GM12878 (cell line): ENCODE results near the gene ENTPD6. TPM values are rescaled to one million over a fixed set of nuclear protein-coding genes. Genes with fewer than 3 reads are reported as not detected.

ENCODE experiments used
- ATAC-seq: fragments of 200-7000 bp; cut with Tn5 transposase; 3 replicates; pipeline ENCODE4 v1.9.1; 2020; ENCODE audit warnings: mild to moderate bottlenecking, moderate library complexity
- BruUV-seq: library from RNA; stranded (reverse); fragments of 400-500 nt; replicated peaks from 2 replicates; lab custom pipeline; 2021; lab: Mats Ljungman, UMichigan
- CTCF ChIA-PET: fragments of 300-600 bp; sonication (Branson Sonifier 250); formaldehyde crosslinking; extraction: SDS; loops from one replicate; lab custom pipeline; 2021; ENCODE audit warnings: inconsistent platforms; lab: Yijun Ruan, JAX
- POLR2A ChIA-PET: fragments of 350-600 bp; formaldehyde crosslinking; extraction: SDS; loops from one replicate; lab custom pipeline; 2021; ENCODE audit warnings: inconsistent platforms; lab: Charles Lee
- RAD21 ChIA-PET: fragments of 300-600 bp; sonication (Branson Sonifier 250); formaldehyde crosslinking; loops from one replicate; lab custom pipeline; 2023; ENCODE audit warnings: antibody characterized with exemption; ENCODE audit not compliant: unreplicated experiment; lab: Charles Lee
- SMC1A ChIA-PET: fragments of 300-600 bp; sonication (Branson Sonifier 250); formaldehyde crosslinking; loops from one replicate; lab custom pipeline; 2023; ENCODE audit not compliant: unreplicated experiment, uncharacterized antibody; lab: Charles Lee
- DNase-seq: peaks from one replicate; pipeline ENCODE4 v3.0.0-alpha.2; 2011; ENCODE audit warnings: low read depth, low spot score
- FAIRE-seq: peaks from 3 replicates; lab custom pipeline; 2011; peaks lifted over from hg19 to GRCh38; lab: Jason Lieb, UNC
- H2AFZ ChIP-seq: 2 replicates; pipeline ENCODE4 v1.6.0; 2011; ENCODE audit warnings: low read depth, low read length, control low read depth; ENCODE audit not compliant: control insufficient read depth
- H3K27ac ChIP-seq: 2 replicates; pipeline ENCODE4 v1.5.1; 2011; ENCODE audit warnings: control low read depth; ENCODE audit not compliant: control insufficient read depth, insufficient read depth
- H3K27me3 ChIP-seq, 2 experiments: replicated peaks in 1 of 2; 2 replicates each; pipeline versions ENCODE4 v1.6.0 to v1.6.1; 2011; ENCODE audit warnings: low read length in 1 of 2; ENCODE audit not compliant: control insufficient read depth in 2 of 2, insufficient read depth in 2 of 2
- H3K36me3 ChIP-seq, 2 experiments: 2 replicates each; pipeline ENCODE4 v1.5.1; 2011; ENCODE audit warnings: low read length in 1 of 2; ENCODE audit not compliant: control insufficient read depth in 2 of 2, insufficient read depth in 2 of 2
- H3K4me1 ChIP-seq: 2 replicates; pipeline ENCODE4 v1.6.1; 2011; ENCODE audit warnings: mild to moderate bottlenecking, low read length, moderate library complexity, mixed read lengths; ENCODE audit not compliant: control insufficient read depth, insufficient read depth
- H3K4me2 ChIP-seq: 2 replicates; pipeline ENCODE4 v1.6.0; 2011; ENCODE audit warnings: control low read depth; ENCODE audit not compliant: control insufficient read depth, insufficient read depth
- H3K4me3 ChIP-seq: fragments of 200-600 bp; sonication (generic); 2 replicates; pipeline ENCODE4 v1.5.1; 2016
- H3K79me2 ChIP-seq: 2 replicates; pipeline ENCODE4 v1.6.0; 2011; ENCODE audit warnings: low read length; ENCODE audit not compliant: control insufficient read depth, insufficient read depth
- H3K9ac ChIP-seq: 2 replicates; pipeline ENCODE4 v1.8.0; 2011; ENCODE audit warnings: low read length, control low read depth, mixed read lengths; ENCODE audit not compliant: control insufficient read depth, insufficient read depth
- H3K9me3 ChIP-seq: replicated peaks from 3 replicates; pipeline ENCODE4 v1.5.1; 2011; ENCODE audit warnings: mild to moderate bottlenecking, low read length; ENCODE audit not compliant: control insufficient read depth, insufficient read depth
- H4K20me1 ChIP-seq: 2 replicates; pipeline ENCODE4 v1.6.0; 2011; ENCODE audit not compliant: control insufficient read depth, insufficient read depth
- CHD4 ChIP-seq: fragments of 200-600 bp; sonication (generic); IDR thresholded peaks from 2 replicates; pipeline ENCODE4 v1.6.1; 2016; ENCODE audit warnings: mild to moderate bottlenecking
- CREM ChIP-seq: IDR thresholded peaks from 2 replicates; pipeline ENCODE4 v1.6.1; 2014; ENCODE audit warnings: antibody characterized with exemption, low read depth
- EGR1 ChIP-seq, 2 experiments: IDR thresholded peaks; 1 replicate in 1 of 2; 2 replicates in 1 of 2; pipeline ENCODE4 v1.6.1; 2011 to 2012; ENCODE audit warnings: low read depth in 2 of 2, low read length in 2 of 2, borderline replicate concordance in 1 of 2, mild to moderate bottlenecking in 1 of 2, moderate library complexity in 1 of 2
- FOXK2 ChIP-seq: fragments of 450-650 bp; IDR thresholded peaks from 2 replicates; pipeline ENCODE4 v1.6.1; 2017; ENCODE audit warnings: mild to moderate bottlenecking, moderate library complexity
- HDGF ChIP-seq: fragments of 450-650 bp; IDR thresholded peaks from 2 replicates; pipeline ENCODE4 v1.6.1; 2016; ENCODE audit warnings: antibody characterized with exemption
- NFYA ChIP-seq: IDR thresholded peaks from 2 replicates; pipeline ENCODE4 v1.6.1; 2011; ENCODE audit warnings: low read depth, mild to moderate bottlenecking, low read length, improper control_type of control experiment, borderline replicate concordance
- PAX5 ChIP-seq: IDR thresholded peaks from 2 replicates; pipeline ENCODE4 v1.6.1; 2011; ENCODE audit warnings: low read depth, low read length, borderline replicate concordance
- POLR2AphosphoS5 ChIP-seq: IDR thresholded peaks from 2 replicates; pipeline ENCODE4 v1.6.1; 2011; ENCODE audit warnings: mild to moderate bottlenecking, low read length, inconsistent platforms
- RAD21 ChIP-seq: IDR thresholded peaks from 2 replicates; pipeline ENCODE4 v1.6.1; 2011; ENCODE audit warnings: mild to moderate bottlenecking, low read depth, low read length, moderate library complexity; ENCODE audit not compliant: insufficient read depth
- RBBP5 ChIP-seq: fragments of 200-600 bp; sonication (generic); conservative IDR thresholded peaks from 2 replicates; pipeline ENCODE4 v1.6.1; 2016
- RFX5 ChIP-seq: IDR thresholded peaks from 2 replicates; pipeline ENCODE4 v1.6.1; 2011; ENCODE audit warnings: low read depth, low read length, improper control_type of control experiment
- STAT1 ChIP-seq: fragments of 450-650 bp; conservative IDR thresholded peaks from 2 replicates; pipeline ENCODE4 v1.6.1; 2014; ENCODE audit warnings: antibody characterized with exemption, mild to moderate bottlenecking
- SUPT20H ChIP-seq: IDR thresholded peaks from 2 replicates; pipeline ENCODE4 v1.6.1; 2011; ENCODE audit warnings: low read depth, mild to moderate bottlenecking, low read length, moderate library complexity, borderline replicate concordance; ENCODE audit not compliant: control insufficient read depth
- TARDBP ChIP-seq: IDR thresholded peaks from 2 replicates; pipeline ENCODE4 v1.6.1; 2016; ENCODE audit warnings: borderline replicate concordance
- YBX1 ChIP-seq: fragments of 450-650 bp; IDR thresholded peaks from 2 replicates; pipeline ENCODE4 v1.6.1; 2016; ENCODE audit warnings: antibody characterized with exemption
- YY1 ChIP-seq: IDR thresholded peaks from 2 replicates; pipeline ENCODE4 v1.6.1; 2011; ENCODE audit warnings: low read depth, mild to moderate bottlenecking, low read length
- WGBS: methylation state at CpG from one replicate; pipeline ENCODE4 v1.1.6; 2016; ENCODE audit warnings: low lambda C conversion rate; ENCODE audit not compliant: insufficient replicate concordance, insufficient coverage; ENCODE audit errors: missing lambda C conversion rate; 5-methylcytosine and 5-hydroxymethylcytosine counted together
- in situ Hi-C: fragments of 300-500 bp; cut with MboI; formaldehyde crosslinking; loops from 9 replicates; pipeline ENCODE4 v1.14.3; 2018; ENCODE audit warnings: mixed read lengths
- intact Hi-C: fragments of 100-400 bp; cut with micrococcal nuclease; formaldehyde crosslinking; loops from one replicate; pipeline ENCODE4 v1.14.2; 2022; ENCODE audit not compliant: unreplicated experiment
- polyA plus RNA-seq, 11 experiments: library from polyadenylated mRNA; depleted of rRNA in 4 of 11; unstranded in 6 of 11; stranded (reverse) in 5 of 11; fragments of >200 nt; fragmentation: Nextera tagmentation in 4 of 11; fragmentation: Illumina TruSeq in 1 of 11; extraction: Ambion mirVana in 4 of 11; extraction: Trizol in 1 of 11; gene quantifications; 1 replicate in 1 of 11; 2 replicates in 10 of 11; pipeline versions ENCODE4 v1.2.1 to v1.2.3, GENCODE V29; 2011 to 2016; ENCODE audit warnings: inconsistent platforms in 2 of 11, missing spikeins in 2 of 11, low read depth in 1 of 11
- total RNA-seq, 4 experiments: library from RNA; depleted of rRNA in 3 of 4; stranded (reverse); fragments of >200 nt in 3 of 4; fragmentation: Illumina TruSeq in 1 of 4; extraction: Trizol in 1 of 4; gene quantifications; 2 replicates each; pipeline versions ENCODE4 v1.2.1 to v1.2.3, GENCODE V29; 2013 to 2021

The ENTPD6 gene
- total and polyA plus RNA-seq, 10 of the 15 experiments (the other 5 are each of a cell fraction or from before 2014, with no cell fraction given), result 0.53 to 45.4 (median 31.1) TPM

GRCh38 chr20:25220810-25221591, 25.5 kb downstream of the ENTPD6 start:
- in situ Hi-C loops, result no loop called here
- H3K36me3 ChIP-seq, result peaks cover 2 to 3% of the 10 kb centered on the region in 2 experiments; a peak in 3 of 4 replicates
- ChIA-PET SMC1A (no interaction called here), POLR2A (no interaction called here), RAD21 (no interaction called here), CTCF (interaction anchor here (0.8 to 1.2 kb wide), 2 partner anchors 9 to 17 kb away, joined by 3 read pairs; no protein-coding TSS in a partner anchor)
- H3K4me3 ChIP-seq, result no peak overlapping the region
- H3K9ac ChIP-seq, result no peak overlapping the region
- DNase-seq (no peak), FAIRE-seq (no peak), ATAC-seq (no peak)
- no peak overlapping the region for H2AFZ ChIP-seq
- H3K4me2 ChIP-seq, result no peak overlapping the region
- 89% methylated on average over 15 of the region's 15 CpGs for WGBS
- no peaks in the 10 kb centered on the region for H3K4me1 ChIP-seq
- no TSS peak for BruUV-seq
- intact Hi-C loops, result no loop called here
- H3K79me2 ChIP-seq, result no peaks in the 10 kb centered on the region
- no peak overlapping the region for H3K27ac ChIP-seq
- H4K20me1 ChIP-seq, result no peaks in the 10 kb centered on the region
- no peaks in the 10 kb centered on the region for H3K27me3 ChIP-seq
- H3K9me3 ChIP-seq, result no peaks in the 10 kb centered on the region
- TF ChIP-seq PAX5 (peak; percentile 28; the same call in 1 of the 2 replicates), YY1 (no peak)
- TF ChIP-seq, all 136 proteins: peak for 1

DNA sequence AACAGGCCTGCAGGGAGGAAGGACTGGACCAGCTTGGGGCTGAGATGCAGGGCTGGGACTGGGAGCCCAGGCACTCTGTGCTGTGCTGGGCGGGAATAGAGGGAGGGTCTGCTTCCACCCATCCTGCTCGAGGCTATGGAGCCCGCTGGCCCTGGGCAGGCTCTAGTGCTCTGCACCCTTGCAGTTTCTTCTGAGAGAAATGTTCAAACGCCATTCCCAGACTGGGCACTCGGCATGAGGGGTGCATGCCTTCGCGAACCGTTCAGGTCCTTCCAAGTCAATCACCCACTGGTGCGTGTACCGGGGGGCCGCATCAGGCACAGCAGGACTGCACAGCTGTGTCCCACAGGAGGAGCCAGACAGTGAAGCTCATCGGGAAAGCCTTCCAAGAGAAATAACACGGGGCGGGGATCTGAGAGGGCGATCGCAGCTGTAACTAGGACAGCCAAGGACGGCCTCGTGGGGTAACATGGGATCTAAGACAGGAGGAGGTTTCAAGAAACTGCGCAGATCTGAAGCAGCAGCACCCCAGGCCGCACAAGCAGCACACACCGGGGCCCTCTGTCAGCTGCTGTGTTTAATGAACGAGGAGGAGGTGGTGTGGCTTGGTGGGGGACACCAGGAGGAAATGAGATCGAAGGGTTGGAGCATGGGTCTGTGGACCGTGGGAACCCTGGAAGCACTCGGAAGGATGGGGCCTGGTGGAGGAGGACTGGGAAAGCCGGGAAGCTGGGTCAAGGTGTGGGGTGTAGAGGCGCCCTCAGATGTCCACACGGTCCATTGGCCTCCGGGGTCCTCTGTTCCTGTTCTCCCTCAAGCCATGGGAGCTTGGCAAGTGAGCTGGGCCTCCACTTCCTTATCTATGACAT, 26.3 kb downstream of the ENTPD6 start:
- 94% methylated on average over 29 of the region's 29 CpGs for WGBS
- no peaks in the 10 kb centered on the region for H3K9me3 ChIP-seq
- TF ChIP-seq RAD21 (no peak), EGR1 (IDR thresholded peaks at IDR 0.05; ENCODE audit: borderline replicate concordance in 1 of 2, low read depth in 2 of 2, low read length in 2 of 2) (no peak), RBBP5 (no peak), YBX1 (no peak), RFX5 (no peak), STAT1 (no peak), TARDBP (no peak), HDGF (no peak), FOXK2 (no peak), CREM (no peak), CHD4 (no peak), NFYA (no peak), POLR2AphosphoS5 (no peak), SUPT20H (no peak)
- TF ChIP-seq, all 136 proteins: peak for 0
- intact Hi-C loops (no loop called here), in situ Hi-C loops (no loop called here)
- Histone ChIP-seq H3K79me2 (no peaks in the 10 kb centered on the region), H3K4me3 (no peak overlapping the region), H3K27me3 (no peaks in the 10 kb centered on the region), H4K20me1 (no peaks in the 10 kb centered on the region), H3K4me1 (no peaks in the 10 kb centered on the region), H2AFZ (no peak overlapping the region), H3K36me3 (peaks cover 2 to 3% of the 10 kb centered on the region in 2 experiments; a peak in 3 of 4 replicates), H3K27ac (no peak overlapping the region), H3K4me2 (no peak overlapping the region), H3K9ac (no peak overlapping the region)
- DNase-seq, result no peak
- no peak for FAIRE-seq
- no peak for ATAC-seq
- ChIA-PET SMC1A (no interaction called here), CTCF (no interaction called here), POLR2A (no interaction called here), RAD21 (no interaction called here)
- BruUV-seq, result no TSS peak
